Ramos (cell line): Measurements from ENCODE around the gene RNF166.

Experiments used
- in situ Hi-C: fragments of 300-500 bp; cut with MboI; formaldehyde crosslinking; loops from one replicate; pipeline ENCODE4 v1.14.3; 2022; ENCODE audit warnings: low sequenced_read_pairs; ENCODE audit not compliant: unreplicated experiment

Gene RNF166

DNA sequence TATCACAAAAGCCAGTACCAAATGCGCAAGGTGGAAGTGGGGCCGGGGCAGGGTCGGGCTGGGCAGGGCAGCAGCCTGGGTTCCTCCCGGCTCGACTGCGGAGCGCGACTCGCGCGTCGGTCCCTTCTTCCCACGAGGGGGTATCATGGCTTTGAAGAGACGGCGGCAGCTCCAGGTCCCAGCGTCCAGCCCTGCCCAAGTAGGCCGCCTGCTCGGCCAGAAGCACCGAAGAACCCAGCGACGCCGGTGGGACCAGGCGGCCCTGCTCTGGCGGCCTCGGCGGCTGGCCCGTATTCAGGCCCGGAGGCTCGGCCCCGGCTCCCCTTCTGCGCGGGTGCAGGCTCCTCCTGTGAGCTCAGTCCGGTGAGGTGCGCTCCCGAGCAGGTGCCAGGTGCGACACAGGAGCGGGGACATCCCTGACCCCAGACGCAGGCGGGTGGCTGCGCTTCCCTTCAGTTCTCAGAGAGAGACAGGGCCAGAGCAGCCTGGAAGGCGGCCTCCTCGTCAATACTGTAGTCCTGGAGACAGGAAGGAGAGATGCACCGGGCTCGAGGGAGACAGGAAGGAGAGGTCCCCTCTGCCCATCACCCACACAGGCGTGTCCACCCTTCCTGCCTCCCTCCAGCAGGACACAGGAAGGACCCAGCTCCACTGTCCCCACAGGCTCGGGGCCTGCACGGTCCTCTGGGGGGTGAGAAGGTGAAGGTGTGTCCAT is 8.9 kb downstream of the RNF166 start:
- in situ Hi-C loops = no loop called here

DNA sequence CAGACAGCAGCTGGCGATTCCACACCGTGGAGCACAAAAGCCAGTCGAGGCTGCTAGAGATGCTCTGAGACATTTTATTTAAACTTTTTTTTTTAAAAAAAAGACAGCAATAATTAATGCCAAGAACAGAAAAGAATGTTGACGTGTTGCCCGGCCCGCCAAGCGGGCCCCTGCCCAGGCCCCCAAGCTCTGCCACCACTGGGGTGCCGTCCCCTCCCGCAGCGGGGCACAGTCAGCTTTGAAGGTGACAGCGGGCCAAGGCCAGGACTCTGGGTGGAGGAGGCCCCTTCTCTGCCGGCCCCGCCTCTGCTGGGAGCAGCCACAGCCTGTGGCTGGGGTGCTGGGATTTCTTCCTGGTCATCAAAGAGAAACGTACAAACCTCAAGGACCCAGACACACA is 9.8 kb downstream of the RNF166 start:
- in situ Hi-C loops = no loop called here

DNA sequence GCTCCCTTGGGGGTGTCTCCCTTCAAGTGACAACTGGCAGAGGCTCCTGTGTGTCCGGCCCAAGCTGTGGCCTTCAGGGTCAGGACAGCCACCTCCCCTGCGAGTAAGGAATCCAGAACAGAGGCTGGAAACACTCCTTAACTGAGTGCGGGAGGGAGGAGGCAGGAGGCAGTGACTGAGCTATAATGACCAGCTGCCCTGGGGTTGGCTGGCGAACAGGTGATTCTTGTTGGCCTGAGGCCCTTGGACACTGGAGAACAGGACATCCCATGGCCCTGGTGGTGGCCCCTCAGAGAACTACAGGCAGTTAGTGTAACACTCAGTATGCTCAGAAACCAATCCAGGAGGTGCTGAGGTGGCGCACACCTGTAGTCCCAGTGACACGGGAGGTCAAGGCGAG is 10.5 kb downstream of the RNF166 start:
- in situ Hi-C loops = no loop called here

DNA sequence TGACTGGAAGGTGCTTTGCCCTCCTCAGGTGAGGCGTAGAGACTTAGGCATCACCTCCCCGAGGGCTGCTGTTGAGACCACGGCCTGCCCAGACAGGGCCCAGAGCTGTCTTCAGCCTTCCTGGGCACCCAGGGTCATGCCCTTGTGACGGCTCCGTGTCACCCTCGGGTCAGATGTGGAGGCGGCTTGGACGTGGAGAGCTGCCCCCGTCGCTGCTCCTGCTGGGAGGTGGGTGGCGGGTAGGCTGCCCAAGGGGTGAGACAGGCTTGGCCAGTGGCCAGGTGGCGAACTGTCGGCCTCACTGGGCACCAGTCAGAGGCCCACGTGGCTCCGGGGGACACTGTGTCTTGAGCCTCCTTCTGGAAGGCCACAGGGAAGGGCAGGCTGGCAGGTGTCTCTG is 11.0 kb downstream of the RNF166 start:
- in situ Hi-C loops = no loop called here

DNA sequence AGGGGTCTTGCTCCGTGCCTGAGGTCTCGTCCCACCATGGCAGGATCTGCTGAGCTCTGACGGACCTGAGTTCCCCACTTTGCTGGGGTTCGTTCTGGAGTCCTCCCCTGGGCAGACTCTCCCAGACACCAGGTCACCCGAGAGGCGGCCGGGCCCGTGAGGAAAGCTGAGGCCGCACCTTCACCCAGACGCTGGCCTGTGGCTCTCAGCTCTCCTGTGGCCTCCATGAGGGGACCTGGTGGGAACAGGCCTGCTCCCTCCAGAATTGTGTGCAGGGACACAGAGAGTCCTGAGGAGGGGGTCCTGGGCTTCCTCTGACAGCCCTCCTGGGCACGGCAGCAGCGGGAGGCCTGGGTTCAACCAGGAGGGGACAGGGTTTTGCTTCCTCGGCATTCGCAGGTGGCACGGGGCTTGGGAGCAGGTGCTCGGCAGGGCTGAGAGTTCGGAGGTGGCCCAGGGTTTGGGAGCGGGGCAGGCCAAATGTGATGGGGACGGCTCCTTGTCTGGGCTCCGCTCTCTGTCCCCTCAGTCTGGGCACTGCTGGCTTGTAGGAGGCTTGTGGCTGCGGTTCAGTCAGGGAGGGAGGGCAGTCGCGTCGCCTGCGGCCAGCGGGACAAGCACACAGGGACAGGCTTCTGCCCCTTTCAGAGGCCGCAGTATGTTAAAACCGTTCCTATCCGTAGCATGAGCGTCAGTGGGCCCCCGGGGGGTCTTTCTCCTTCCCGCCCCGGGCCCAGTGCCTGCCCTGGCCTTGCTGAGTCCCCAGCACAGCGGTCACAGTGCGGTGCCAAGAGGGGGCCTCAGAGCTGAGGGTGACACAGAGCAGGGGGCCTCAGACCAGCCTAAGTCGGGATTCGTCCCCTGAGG is 11.8 kb downstream of the RNF166 start:
- in situ Hi-C loops = no loop called here

DNA sequence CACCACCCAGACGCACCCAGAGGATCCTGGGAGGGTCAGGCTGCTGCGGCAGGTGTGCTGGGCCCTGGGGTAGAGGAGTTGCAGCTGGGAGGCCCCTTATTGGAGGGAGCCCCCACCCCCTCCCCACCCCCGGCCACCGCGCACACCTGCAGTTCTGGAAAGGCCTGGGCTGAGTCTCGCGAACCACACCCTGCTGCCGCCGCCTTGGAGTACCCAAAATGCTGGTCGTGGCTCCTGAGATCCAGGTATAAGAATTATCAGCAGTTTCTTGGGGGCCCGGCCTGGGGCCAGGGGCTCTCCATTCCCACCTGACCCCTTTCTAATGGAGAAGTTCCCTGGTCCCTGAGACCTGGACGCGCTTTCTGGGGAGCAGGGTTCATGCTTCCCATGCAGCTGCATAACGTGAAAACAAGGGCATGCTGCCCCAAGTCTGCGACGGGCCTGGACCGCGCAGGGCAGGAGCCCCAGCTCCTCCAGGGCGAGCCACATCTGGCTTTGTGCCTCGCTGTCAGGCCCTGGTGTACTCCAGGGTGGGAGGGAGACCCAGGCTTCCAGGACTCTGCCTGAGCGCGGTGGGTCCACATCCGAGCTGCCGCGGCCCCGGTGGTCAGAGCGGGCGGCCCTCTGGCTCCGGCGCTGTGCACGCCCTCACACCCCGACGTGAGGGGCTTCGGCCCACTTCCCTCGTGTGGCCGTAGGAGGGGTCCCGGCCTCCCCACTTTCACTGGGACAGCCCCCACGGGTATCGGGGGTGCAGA is 12.6 kb downstream of the RNF166 start:
- in situ Hi-C loops = no loop called here

DNA sequence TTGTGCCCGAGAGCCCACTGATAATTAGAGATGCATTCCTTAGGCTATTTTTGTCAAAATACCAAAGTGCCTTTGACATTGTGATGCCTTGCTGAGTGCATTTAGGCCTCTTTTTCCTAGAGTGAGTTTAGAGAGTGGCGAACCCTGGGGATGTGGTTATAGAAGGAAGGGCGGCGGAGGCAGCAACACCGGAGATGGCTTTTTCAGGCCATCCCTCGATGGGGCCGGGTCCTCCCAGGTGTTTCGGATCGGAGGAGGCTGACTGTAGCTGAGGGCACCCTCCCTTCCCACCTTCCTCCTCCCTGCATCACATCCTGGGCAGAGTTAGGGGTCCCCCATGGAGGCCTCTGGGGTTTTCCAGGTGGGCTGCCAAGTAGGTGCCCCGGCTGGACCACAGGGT is 13.3 kb downstream of the RNF166 start:
- in situ Hi-C loops = no loop called here

DNA sequence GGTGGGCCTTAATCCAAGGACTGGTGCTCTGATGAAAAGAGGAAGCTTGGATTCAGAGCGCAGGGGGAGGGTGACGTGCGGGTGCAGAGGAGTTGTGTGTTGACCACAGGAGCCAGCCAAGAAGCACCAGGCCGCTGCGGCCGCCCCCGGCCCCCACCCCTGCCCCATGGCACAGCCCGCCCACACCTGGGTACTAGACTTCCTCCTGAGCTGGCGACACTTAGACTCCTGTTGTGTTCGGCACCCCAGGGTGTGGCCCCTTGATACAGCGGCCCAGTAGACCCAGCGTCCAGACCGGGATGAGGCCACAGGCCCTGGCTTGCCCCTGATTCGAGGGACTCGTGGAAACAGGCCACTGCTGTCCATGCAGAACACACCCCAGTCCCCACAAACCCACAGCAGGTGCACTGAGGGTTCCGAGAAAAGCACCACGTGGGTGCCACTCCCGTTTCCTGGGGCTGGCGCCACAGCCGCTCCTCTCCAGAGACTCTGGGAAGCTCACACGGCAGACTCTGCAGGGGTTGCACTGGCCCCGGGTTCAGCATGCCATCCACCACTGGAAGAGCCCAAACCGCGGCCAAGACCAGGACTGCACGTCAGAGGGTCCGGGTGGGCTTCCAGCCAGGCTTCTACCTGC is 14.2 kb downstream of the RNF166 start:
- in situ Hi-C loops = no loop called here

DNA sequence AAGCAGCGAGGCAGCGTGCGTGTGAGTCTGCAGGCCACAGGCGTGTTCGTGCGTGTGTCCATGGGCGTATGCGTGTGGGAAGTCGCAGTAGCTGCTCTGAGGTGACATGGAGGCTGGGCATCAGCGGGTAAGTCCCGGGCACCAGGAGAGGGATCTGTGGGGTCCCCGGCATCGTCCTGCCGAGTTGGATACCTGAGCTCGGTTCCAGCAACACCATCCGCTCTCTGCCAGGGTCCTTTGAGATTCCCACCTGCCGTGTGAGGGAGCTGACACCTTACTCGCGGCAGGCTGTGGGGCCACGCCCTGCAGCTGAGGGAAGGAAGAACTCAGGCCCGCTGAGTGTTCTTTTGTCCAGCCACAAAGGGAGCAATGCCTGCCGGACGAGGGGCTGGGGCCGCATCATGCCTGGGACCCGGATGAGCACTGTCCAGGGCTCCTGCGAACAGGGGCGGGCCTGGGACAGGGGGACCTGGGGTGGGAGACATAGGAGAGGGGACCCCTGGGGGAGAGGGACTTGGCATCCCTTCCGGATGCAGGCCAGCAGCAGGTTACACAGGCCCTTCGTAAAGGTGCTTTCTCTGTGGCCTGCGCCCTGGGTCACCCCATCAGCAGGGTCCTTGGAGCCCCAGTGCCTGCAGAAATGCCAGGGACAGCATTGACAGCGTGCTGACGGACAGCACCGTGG is 14.9 kb downstream of the RNF166 start:
- in situ Hi-C loops = no loop called here

DNA sequence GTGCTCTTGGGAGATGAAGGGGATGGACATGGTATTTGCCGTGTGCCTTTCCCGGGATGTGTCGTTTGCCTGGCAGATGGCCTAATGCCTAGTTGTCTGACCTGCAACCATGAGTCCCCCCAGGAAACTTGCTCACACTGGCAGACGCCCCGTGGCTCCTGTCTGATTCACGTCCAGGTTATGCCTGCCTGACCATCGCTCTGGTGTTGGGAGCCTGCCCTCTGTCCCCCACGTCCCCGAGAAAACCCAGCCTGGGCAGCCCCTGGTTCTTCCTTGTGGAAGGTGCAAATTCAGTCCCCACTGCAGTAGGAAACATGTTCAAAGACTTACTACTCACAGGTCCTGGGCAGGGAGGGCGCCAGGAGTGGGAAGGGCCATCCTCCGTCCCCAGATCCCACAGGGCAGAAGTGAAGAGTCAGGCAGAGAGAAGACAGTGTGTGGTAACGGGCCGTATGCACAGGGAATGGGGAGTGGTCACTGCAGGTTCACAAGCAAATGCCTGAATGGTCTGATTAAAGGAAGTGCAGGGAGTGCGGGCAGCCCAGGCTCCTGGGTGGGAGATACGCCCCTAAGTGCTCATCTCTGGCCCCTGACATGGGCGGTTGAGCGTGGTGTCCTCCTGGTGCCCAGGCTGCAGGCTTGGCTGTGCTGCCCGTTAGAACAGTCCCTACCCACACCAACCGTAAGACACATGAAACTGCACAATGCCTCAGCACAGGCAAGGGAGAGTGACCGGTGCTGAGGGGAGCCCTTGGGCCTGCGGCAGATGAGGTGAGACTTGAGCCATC is 15.7 kb downstream of the RNF166 start:
- in situ Hi-C loops = no loop called here

DNA sequence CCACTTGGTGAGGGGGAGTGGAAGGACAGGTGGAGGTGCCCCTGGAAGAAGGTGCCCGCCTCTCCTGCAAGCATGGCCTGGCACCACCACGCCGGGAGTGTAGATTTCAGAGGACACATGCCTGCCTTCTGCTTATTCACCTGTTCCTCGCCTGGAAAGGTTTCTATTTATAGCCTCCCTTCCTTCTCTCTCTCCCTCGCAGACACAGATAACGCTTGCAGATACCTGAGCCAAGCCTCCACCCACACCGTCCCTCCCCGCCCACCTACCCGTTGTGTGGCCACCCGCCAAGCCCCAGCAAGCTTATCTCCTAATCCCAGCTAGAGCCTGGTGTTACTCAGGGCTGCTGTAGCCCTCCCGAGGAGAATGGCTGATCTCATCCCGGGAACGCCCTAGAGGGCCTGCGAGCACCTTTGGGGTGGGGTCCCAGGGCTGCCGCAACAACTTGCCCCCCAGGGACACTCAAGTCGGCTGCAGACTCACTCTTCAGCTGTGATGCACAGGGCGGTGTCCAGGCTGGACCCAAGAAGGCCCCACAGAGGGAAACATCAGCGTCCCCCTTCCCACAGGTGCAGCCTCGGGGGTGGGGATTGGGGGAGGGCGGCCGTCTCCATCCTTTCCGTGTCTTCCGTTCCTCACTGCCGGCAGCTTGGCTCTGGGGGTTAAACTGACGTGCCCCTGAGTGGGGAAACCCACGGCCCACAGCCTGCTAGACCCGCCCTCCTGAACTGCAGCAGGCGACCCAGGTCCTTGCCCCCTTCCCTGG is 18.0 kb downstream of the RNF166 start:
- in situ Hi-C loops = no loop called here

DNA sequence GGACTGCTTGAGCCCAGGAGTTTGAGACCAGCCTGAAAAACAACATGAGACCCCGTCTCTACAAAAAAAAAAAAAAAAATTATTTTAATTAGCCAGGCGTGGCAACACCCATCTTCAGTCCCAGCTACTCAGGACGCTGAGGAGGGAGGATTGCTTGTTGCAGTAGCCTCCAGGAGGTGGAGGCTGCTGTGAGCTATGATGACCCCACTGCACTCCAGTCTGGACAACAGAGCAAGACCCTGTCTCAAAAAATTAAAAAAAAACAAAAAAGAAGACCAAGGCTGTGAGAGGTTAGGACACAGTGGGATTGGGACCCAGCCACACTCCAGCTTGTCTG is 18.6 kb downstream of the RNF166 start:
- in situ Hi-C loops = no loop called here

DNA sequence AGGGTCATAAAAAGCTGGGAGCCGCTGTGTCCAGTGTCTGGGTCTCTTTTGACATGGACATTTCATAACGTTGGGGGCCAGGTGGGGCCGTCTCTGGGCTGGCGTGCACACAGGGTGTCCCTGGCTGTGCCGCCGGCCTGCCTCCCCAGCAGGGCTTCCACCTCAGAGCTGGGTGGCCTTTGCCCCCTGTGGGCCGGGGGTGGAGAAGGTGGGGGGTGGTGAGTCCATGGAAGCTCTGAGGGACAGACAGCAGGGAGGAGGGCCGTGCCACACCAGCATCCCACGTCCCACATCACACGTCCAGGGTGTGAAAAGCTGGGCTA is 19.0 kb downstream of the RNF166 start:
- in situ Hi-C loops = no loop called here

DNA sequence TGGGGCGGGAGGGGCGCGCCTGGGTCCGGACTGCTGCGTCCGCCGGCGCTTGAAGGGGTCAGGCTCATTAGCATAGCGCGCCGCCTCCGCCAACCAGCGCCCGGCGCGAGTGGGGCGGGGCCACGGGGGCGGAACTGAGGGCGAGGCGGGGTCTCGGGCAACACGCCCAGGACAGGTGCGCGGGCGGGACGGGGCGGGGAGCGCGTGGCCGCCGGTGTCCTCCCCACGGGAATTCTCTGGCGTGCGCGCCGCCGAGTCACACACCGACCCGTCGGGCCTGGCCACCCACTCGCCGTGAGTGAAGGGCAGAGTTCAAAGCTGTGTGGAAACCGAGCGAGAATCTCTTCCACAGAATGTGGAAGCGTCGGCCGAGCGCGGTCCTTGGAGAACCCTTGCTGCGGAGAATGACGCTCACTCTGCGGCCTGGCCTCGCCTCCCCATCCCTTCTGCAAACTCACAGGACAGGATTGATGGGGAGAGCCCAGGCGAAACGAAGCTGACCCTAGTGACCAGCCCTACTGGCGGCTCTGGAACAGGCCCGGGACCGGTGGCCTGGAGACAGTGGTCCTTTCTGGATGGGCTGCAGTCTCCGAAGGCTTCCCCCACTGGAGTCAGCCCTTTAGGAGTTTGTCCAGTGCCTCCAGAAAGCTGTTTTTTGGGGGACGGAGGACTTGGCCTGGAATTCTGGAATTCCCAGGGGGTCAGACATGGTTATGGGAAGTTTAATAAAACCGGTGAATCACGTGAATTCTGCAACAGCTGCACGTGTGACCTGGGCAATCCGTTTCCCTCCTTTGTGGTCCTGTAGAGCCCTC is 19.6 kb downstream of the RNF166 start, which contains the start of gene SNAI3:
TSS of gene SNAI3 (minus strand) at position 69 of the 815 bp plus-strand sequence. CDS start 101 bp downstream, outside the sequence.
- in situ Hi-C loops = no loop called here

DNA sequence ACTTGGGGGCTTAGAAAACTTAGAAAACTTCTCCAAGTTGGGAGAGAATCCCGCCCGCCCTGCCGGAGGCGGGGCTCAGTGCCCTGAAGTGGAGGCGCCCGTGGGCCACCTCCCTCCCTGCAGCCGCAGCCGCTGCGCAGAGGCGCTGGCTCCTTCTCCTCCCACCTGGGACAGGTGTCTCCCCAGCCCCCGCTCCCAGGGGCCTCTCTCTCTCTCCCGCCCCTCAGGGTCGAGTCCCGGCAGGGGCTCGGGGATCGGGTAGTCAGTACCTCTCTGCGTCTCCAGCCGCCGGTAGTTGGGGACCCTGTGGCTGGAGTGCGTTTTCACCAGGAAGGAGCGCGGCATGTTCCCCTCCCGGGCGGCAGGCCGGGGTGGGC is 20.2 kb downstream of the RNF166 start:
- in situ Hi-C loops = no loop called here

DNA sequence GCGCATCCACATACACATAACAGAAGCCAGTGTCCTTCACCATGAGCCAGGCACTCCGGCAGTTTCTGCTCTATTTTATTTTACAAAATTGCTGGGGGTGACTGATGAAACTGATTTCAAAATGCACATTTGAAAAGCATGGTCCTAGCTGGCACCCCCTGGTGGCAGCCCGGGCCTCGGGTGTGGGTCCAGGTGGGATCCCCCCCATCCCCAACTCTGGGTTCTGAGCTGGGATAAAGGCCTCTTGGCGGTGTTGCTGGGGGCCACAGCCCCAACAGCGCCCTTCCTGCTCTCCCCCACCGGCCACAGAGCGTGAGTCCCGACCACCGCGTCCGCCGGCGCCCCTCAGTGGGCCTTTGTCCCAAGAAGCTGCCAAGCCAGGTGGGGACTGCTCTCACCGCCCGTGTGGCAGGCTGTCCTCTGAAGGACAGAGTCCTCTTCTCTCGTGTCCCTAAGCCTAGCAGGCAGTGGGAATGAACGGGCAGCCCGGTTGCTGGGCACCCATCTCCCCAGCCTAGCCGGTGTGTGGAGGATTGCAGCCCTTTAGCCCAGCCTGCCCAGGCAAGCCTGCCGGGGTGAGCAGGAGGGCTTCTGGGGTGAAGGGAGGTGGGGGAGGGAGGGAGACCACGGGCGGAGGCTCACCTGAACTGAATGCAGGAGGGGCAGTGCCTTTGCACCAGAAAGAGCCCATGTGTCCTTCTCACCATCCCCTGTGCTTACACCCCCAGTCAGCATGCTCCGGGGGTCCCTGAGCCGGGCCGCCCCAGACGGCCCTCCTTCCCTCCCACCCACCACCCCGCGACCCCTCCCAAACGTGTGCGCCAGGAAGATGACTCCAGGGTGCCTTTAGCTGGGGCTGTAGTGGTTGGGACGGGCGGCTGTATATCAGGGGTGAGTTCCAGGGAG is 20.8 kb downstream of the RNF166 start:
- in situ Hi-C loops = no loop called here
